Right lobe of liver (tissue), 6 donors: ENCODE measurements around the gene NUP43. TPM values are rescaled to one million over a fixed set of nuclear protein-coding genes. Genes with fewer than 3 reads are reported as not detected.

Source experiments
- ATAC-seq, 4 donors: fragments of 200-7000 bp; cut with Tn5 transposase; one replicate each; pipeline ENCODE4 v1.9.1; 2020; ENCODE audit warnings: mild to moderate bottlenecking in 4 of 4, moderate library complexity in 4 of 4
- DNase-seq, 3 donors: peaks; one replicate each; pipeline ENCODE4 v3.0.0-alpha.2; 2020
- H3K27ac ChIP-seq, 3 donors: fragments of 200-600 bp; one replicate each; pipeline ENCODE4 v1.8.0; 2022
- H3K27me3 ChIP-seq, 2 donors: fragments of 200-600 bp; one replicate each; pipeline ENCODE4 v1.8.0; 2022
- H3K36me3 ChIP-seq, 4 donors: fragments of 200-600 bp; sonication (generic) in 1 of 4; one replicate each; pipeline versions ENCODE4 v1.5.1 to v1.8.0; 2017 to 2022; ENCODE audit warnings: control low read depth in 1 of 4
- H3K4me1 ChIP-seq, 4 donors: fragments of 200-600 bp; sonication (generic) in 1 of 4; one replicate each; pipeline versions ENCODE4 v1.5.1 to v1.8.0; 2017 to 2022; ENCODE audit warnings: control low read depth in 1 of 4
- H3K4me3 ChIP-seq, 3 donors: fragments of 200-600 bp; one replicate each; pipeline ENCODE4 v1.8.0; 2022
- H3K9me3 ChIP-seq, 4 donors: fragments of 200-600 bp; sonication (generic) in 1 of 4; one replicate each; pipeline versions ENCODE4 v1.5.1 to v1.8.0; 2017 to 2022; ENCODE audit warnings: control low read depth in 1 of 4
- POLR2A ChIP-seq: fragments of 450-650 bp; IDR thresholded peaks from one replicate; pipeline ENCODE4 v1.6.1; 2017; ENCODE audit warnings: antibody characterized with exemption, mild to moderate bottlenecking
- WGBS: methylation state at CpG from one replicate; pipeline ENCODE4 v1.1.6; 2018; ENCODE audit warnings: low coverage, low lambda C conversion rate; ENCODE audit not compliant: insufficient coverage; ENCODE audit errors: missing lambda C conversion rate; 5-methylcytosine and 5-hydroxymethylcytosine counted together
- intact Hi-C, 2 donors: fragments of 100-400 bp; cut with DNase I; formaldehyde crosslinking; loops; one replicate each; pipeline versions ENCODE4 v1.11.2 to v1.14.1; 2022
- total RNA-seq, 6 experiments: library from RNA; depleted of rRNA in 2 of 6; stranded (reverse); fragments of >200 nt in 2 of 6; fragmentation: NEBNext Ultra II Directional in 3 of 6; extraction: Animal tissue kit (Norgen Biotek cat#: 25700) in 3 of 6; gene quantifications; one replicate each; pipeline versions ENCODE4 v1.1.0 to v1.2.4, GENCODE V29; 2016 to 2023
- TF ChIP-seq, protein P1 (sequence below), 4 donors: fragments of 200-600 bp in 3 of 4; fragments of 450-650 bp in 1 of 4; IDR thresholded peaks; one replicate each; pipeline versions ENCODE4 v1.5.1 to v1.8.0; 2016 to 2022; ENCODE audit warnings: antibody characterized with exemption in 4 of 4, mild to moderate bottlenecking in 2 of 4
- donor health status: DM: no; HTN: yes; CAD: no.
- donor health status: DM: no; HTN: no; CAD: no.
- donor health status: DM: no; HTN: no; CAD: no.
- donor health status: DM: no; HTN: yes; CAD: no.
- donor health status: DM: no; HTN: yes; CAD: no.

Gene NUP43
- total RNA-seq, 6 experiments from 2014 or later = 8.8 to 15.9 (median 12.1) TPM

DNA sequence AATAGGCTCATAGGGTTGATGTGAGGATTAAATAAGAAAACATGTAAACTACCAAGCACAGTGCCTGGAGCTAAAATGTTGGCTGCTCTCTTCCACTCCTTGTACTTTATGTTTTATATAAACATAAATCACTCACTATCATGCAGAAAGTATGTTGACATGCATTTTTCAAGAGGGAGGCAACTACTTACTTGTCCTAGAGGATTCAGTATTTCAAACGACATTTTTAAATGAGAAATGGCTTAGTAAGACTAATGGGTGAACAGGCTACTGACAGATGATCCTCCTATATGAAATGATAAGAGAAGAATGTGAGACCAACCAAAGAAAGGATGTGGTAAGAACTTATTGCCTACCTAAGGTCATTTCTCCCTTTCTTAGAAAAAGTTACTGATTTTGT is 49.4 kb downstream of the NUP43 start:
- DNase-seq (no peak), ATAC-seq (no peak)
- WGBS = 57% methylated on average over 1 of the region's 1 CpG
- Histone ChIP-seq H3K4me3 (no peak overlapping the region), H3K27ac (no peak overlapping the region), H3K9me3 (no peaks in the 10 kb centered on the region), H3K36me3 (peaks cover 2 to 11% (median 9%) of the 10 kb centered on the region in 4 donors), H3K4me1 (no peaks in the 10 kb centered on the region), H3K27me3 (no peaks in the 10 kb centered on the region)
- intact Hi-C loops = no loop called here
- TF ChIP-seq POLR2A = no peak
- TF ChIP-seq, protein P1, sequence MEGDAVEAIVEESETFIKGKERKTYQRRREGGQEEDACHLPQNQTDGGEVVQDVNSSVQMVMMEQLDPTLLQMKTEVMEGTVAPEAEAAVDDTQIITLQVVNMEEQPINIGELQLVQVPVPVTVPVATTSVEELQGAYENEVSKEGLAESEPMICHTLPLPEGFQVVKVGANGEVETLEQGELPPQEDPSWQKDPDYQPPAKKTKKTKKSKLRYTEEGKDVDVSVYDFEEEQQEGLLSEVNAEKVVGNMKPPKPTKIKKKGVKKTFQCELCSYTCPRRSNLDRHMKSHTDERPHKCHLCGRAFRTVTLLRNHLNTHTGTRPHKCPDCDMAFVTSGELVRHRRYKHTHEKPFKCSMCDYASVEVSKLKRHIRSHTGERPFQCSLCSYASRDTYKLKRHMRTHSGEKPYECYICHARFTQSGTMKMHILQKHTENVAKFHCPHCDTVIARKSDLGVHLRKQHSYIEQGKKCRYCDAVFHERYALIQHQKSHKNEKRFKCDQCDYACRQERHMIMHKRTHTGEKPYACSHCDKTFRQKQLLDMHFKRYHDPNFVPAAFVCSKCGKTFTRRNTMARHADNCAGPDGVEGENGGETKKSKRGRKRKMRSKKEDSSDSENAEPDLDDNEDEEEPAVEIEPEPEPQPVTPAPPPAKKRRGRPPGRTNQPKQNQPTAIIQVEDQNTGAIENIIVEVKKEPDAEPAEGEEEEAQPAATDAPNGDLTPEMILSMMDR (IDR thresholded peaks at IDR 0.05) = no peak

DNA sequence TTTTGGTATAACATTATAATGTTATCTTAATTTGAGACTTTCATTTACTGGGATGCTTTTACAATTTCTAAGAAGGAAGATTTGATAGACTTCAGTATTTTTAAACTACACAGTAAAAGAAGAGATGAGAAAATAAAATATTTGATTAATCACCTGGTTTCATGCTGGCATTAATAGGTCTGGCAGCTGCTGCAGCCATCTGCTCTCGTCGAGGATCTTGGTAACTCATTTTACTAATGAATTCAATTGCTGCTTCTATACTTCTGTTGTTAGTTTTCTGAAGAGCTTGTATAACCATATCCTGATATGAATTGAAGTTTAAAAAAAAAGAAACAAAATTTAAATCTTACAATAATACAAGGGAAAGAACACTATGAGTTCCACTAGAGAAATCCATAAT is 51.4 kb downstream of the NUP43 start:
- ATAC-seq (no peak), DNase-seq (no peak)
- no peaks in the 10 kb centered on the region for H3K4me1 ChIP-seq
- no peak for TF ChIP-seq POLR2A
- TF ChIP-seq, protein P1 (IDR thresholded peaks at IDR 0.05) = no peak
- no peak overlapping the region for H3K27ac ChIP-seq
- H3K4me3 ChIP-seq = no peak overlapping the region
- no peaks in the 10 kb centered on the region for H3K9me3 ChIP-seq
- peaks cover 2 to 20% (median 9%) of the 10 kb centered on the region in 4 donors for H3K36me3 ChIP-seq
- no peaks in the 10 kb centered on the region for H3K27me3 ChIP-seq
- intact Hi-C loops = no loop called here
- 73% methylated on average over 2 of the region's 2 CpGs for WGBS

DNA sequence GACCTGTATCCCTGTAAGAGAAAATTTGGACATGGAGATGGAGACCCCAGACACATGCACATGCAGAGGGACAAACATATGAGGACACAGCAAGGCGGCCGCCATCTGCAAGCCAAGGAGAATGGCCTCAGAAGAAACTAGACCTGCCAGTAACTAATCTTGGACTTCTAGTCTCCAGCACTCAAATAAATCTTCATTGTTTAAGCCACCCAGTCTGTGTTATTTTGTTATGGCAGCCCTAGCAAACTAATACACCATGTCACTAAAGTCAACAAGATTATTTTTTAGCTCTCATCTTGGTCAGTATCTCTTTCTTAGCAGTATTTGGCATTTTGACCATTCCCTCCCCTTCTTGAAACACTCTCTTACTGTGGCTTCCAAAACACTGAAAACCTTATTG is 55.1 kb downstream of the NUP43 start:
- intact Hi-C loops = no loop called here
- no peak overlapping the region for H3K4me3 ChIP-seq
- peaks cover 4 to 20% (median 9%) of the 10 kb centered on the region in 4 donors for H3K36me3 ChIP-seq
- no peak overlapping the region for H3K27ac ChIP-seq
- no peaks in the 10 kb centered on the region for H3K4me1 ChIP-seq
- TF ChIP-seq, protein P1 (IDR thresholded peaks at IDR 0.05) = no peak
- TF ChIP-seq POLR2A = no peak
- ATAC-seq (no peak), DNase-seq (no peak)
- WGBS = 92% methylated on average over 2 of the region's 2 CpGs
- no peaks in the 10 kb centered on the region for H3K9me3 ChIP-seq
- no peaks in the 10 kb centered on the region for H3K27me3 ChIP-seq

DNA sequence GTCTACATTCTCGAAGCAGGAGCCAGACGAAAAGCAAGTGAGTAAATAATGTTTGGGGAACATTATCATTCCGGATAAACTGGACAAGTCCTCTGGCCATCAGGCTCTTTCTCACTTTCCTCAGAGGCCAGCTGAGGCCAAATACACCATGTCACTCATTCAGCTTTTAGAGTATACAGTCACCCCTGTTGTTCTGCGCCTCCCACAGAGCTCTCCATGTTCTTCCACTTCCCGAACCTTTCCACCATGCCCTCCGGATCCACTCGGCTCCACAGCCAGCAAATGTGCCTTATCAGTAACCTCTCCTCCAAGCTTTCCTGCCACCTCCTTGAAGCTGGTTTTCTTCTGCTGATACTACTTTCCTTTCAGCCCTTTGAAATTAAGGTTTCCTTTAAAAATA is 60.1 kb downstream of the NUP43 start:
- H3K27ac ChIP-seq = no peak overlapping the region
- no peaks in the 10 kb centered on the region for H3K27me3 ChIP-seq
- intact Hi-C loops = no loop called here
- peaks cover 0 to 35% (median 8%) of the 10 kb centered on the region in 4 donors for H3K36me3 ChIP-seq
- H3K9me3 ChIP-seq = no peaks in the 10 kb centered on the region
- H3K4me3 ChIP-seq = no peak overlapping the region
- DNase-seq = no peak
- WGBS = 76% methylated on average over 5 of the region's 7 CpGs
- ATAC-seq = no peak
- no peaks in the 10 kb centered on the region for H3K4me1 ChIP-seq
- TF ChIP-seq POLR2A = no peak
- TF ChIP-seq, protein P1 (IDR thresholded peaks at IDR 0.05) = no peak
